ENCODE results near the gene RASL10B.

GRCh38 chr17:35716173-35716572 is 15.3 kb upstream of the RASL10B start:
- no peak for TF ChIP-seq FOXP4 (CRISPR knock-in tag; IDR thresholded peaks at IDR 0.05)
- no peak for TF ChIP-seq AR (CRISPR knock-in tag; IDR thresholded peaks at IDR 0.05)
- no peak for TF ChIP-seq ZSCAN18 (CRISPR knock-in tag; IDR thresholded peaks at IDR 0.05)
